K562 (cell line): Measurements from ENCODE around the gene NAXE. TPM values are rescaled to one million over a fixed set of nuclear protein-coding genes. Genes with fewer than 3 reads are reported as not detected.

ENCODE experiments used
- C11orf30 ChIP-seq: fragments of 450-650 bp; IDR thresholded peaks from 2 replicates; pipeline ENCODE4 v1.6.1; 2016; ENCODE audit warnings: low read depth, mild to moderate bottlenecking
- CHD4 ChIP-seq: fragments of 200-600 bp; sonication (generic); IDR thresholded peaks from 3 replicates; pipeline ENCODE4 v1.6.1; 2012; ENCODE audit warnings: low read depth, mild to moderate bottlenecking, mixed read lengths, low read length, inconsistent platforms; ENCODE audit not compliant: insufficient read depth, insufficient replicate concordance, poor library complexity, severe bottlenecking
- EHMT2 ChIP-seq: fragments of 450-650 bp; IDR thresholded peaks from 2 replicates; pipeline ENCODE4 v1.6.1; 2018; ENCODE audit warnings: antibody characterized with exemption
- ESRRA ChIP-seq: fragments of 450-650 bp; IDR thresholded peaks from 2 replicates; pipeline ENCODE4 v1.6.1; 2014; ENCODE audit warnings: low read depth, mild to moderate bottlenecking, moderate library complexity, borderline replicate concordance
- FOXM1 ChIP-seq, 2 experiments: fragments of 450-650 bp in 1 of 2; sonication (generic) in 1 of 2; formaldehyde crosslinking in 1 of 2; IDR thresholded peaks; 2 replicates each; pipeline versions ENCODE4 v1.6.1 to v1.9.0; 2017 to 2022; ENCODE audit warnings: low read depth in 2 of 2, mild to moderate bottlenecking in 2 of 2, missing genetic modification reagents in 1 of 2, moderate library complexity in 1 of 2
- GATA2 ChIP-seq: sonication (generic); formaldehyde crosslinking; IDR thresholded peaks from 2 replicates; pipeline ENCODE4 v1.4.0; 2020; ENCODE audit warnings: mild to moderate bottlenecking, missing genetic modification reagents
- HDAC6 ChIP-seq: IDR thresholded peaks from 2 replicates; pipeline ENCODE4 v1.6.1; 2012; ENCODE audit warnings: low read depth, mild to moderate bottlenecking, control low read depth, inconsistent platforms, low read length, moderate library complexity
- HMG20B ChIP-seq: fragments of 250-450 bp; sonication (Bioruptor Pico); IDR thresholded peaks from 2 replicates; pipeline ENCODE4 v1.5.0; 2021; ENCODE audit warnings: mild to moderate bottlenecking
- PATZ1 ChIP-seq: fragments of 250-450 bp; sonication (Bioruptor Pico); IDR thresholded peaks from 2 replicates; pipeline ENCODE4 v1.5.0; 2020; ENCODE audit warnings: mild to moderate bottlenecking, borderline replicate concordance
- PTTG1 ChIP-seq: fragments of 450-650 bp; IDR thresholded peaks from 2 replicates; pipeline ENCODE4 v1.6.1; 2016; ENCODE audit warnings: low read depth, mild to moderate bottlenecking, missing genetic modification characterization, missing compliant biosample characterization
- SUPT5H ChIP-seq: fragments of 450-650 bp; IDR thresholded peaks from 2 replicates; pipeline ENCODE4 v1.6.1; 2016
- ZNF707 ChIP-seq: fragments of 250-450 bp; sonication (Bioruptor Pico); conservative IDR thresholded peaks from 2 replicates; pipeline ENCODE4 v1.8.0; 2022; ENCODE audit warnings: inconsistent platforms, mild to moderate bottlenecking, moderate library complexity
- polyA plus RNA-seq, 8 experiments: library from polyadenylated mRNA; depleted of rRNA in 4 of 8; stranded (reverse) in 5 of 8; unstranded in 3 of 8; fragments of >200 nt; fragmentation: Nextera tagmentation in 2 of 8; fragmentation: Illumina TruSeq in 1 of 8; extraction: Ambion mirVana in 2 of 8; extraction: Trizol in 1 of 8; gene quantifications; 2 replicates each; pipeline versions ENCODE4 v1.2.1 to v1.2.3, GENCODE V29; 2011 to 2014; ENCODE audit warnings: inconsistent platforms in 1 of 8, missing spikeins in 1 of 8
- total RNA-seq, 7 experiments: library from RNA; depleted of rRNA in 6 of 7; stranded (reverse); fragments of >200 nt in 6 of 7; fragmentation: Illumina TruSeq in 2 of 7; extraction: Trizol in 2 of 7; gene quantifications; 2 replicates each; pipeline versions ENCODE4 v1.2.1 to v1.2.3, GENCODE V29; 2011 to 2021; ENCODE audit warnings: low replicate concordance in 1 of 7
- TF ChIP-seq, protein P1 (sequence below), 2 experiments: fragments of 450-650 bp; IDR thresholded peaks; 2 replicates each; pipeline ENCODE4 v1.6.1; 2016; ENCODE audit warnings: mild to moderate bottlenecking in 2 of 2, borderline replicate concordance in 1 of 2, low read depth in 1 of 2, moderate library complexity in 1 of 2
- TF ChIP-seq, protein P2 (sequence below), 2 experiments: IDR thresholded peaks; 2 replicates each; pipeline ENCODE4 v1.6.1; 2011; ENCODE audit warnings: borderline replicate concordance in 1 of 2, control low read depth in 1 of 2, low read depth in 1 of 2, low read length in 1 of 2, mild to moderate bottlenecking in 1 of 2, mixed read lengths in 1 of 2, moderate library complexity in 1 of 2; ENCODE audit not compliant: insufficient read depth in 1 of 2, insufficient read length in 1 of 2, poor library complexity in 1 of 2, severe bottlenecking in 1 of 2; ENCODE audit errors: extremely low read depth in 1 of 2

The NAXE gene
- total and polyA plus RNA-seq, 9 of the 15 experiments (the other 6 are each of a cell fraction or from before 2014, with no cell fraction given) = 27.3 to 137 (median 90.0) TPM

- TF ChIP-seq, protein P1, sequence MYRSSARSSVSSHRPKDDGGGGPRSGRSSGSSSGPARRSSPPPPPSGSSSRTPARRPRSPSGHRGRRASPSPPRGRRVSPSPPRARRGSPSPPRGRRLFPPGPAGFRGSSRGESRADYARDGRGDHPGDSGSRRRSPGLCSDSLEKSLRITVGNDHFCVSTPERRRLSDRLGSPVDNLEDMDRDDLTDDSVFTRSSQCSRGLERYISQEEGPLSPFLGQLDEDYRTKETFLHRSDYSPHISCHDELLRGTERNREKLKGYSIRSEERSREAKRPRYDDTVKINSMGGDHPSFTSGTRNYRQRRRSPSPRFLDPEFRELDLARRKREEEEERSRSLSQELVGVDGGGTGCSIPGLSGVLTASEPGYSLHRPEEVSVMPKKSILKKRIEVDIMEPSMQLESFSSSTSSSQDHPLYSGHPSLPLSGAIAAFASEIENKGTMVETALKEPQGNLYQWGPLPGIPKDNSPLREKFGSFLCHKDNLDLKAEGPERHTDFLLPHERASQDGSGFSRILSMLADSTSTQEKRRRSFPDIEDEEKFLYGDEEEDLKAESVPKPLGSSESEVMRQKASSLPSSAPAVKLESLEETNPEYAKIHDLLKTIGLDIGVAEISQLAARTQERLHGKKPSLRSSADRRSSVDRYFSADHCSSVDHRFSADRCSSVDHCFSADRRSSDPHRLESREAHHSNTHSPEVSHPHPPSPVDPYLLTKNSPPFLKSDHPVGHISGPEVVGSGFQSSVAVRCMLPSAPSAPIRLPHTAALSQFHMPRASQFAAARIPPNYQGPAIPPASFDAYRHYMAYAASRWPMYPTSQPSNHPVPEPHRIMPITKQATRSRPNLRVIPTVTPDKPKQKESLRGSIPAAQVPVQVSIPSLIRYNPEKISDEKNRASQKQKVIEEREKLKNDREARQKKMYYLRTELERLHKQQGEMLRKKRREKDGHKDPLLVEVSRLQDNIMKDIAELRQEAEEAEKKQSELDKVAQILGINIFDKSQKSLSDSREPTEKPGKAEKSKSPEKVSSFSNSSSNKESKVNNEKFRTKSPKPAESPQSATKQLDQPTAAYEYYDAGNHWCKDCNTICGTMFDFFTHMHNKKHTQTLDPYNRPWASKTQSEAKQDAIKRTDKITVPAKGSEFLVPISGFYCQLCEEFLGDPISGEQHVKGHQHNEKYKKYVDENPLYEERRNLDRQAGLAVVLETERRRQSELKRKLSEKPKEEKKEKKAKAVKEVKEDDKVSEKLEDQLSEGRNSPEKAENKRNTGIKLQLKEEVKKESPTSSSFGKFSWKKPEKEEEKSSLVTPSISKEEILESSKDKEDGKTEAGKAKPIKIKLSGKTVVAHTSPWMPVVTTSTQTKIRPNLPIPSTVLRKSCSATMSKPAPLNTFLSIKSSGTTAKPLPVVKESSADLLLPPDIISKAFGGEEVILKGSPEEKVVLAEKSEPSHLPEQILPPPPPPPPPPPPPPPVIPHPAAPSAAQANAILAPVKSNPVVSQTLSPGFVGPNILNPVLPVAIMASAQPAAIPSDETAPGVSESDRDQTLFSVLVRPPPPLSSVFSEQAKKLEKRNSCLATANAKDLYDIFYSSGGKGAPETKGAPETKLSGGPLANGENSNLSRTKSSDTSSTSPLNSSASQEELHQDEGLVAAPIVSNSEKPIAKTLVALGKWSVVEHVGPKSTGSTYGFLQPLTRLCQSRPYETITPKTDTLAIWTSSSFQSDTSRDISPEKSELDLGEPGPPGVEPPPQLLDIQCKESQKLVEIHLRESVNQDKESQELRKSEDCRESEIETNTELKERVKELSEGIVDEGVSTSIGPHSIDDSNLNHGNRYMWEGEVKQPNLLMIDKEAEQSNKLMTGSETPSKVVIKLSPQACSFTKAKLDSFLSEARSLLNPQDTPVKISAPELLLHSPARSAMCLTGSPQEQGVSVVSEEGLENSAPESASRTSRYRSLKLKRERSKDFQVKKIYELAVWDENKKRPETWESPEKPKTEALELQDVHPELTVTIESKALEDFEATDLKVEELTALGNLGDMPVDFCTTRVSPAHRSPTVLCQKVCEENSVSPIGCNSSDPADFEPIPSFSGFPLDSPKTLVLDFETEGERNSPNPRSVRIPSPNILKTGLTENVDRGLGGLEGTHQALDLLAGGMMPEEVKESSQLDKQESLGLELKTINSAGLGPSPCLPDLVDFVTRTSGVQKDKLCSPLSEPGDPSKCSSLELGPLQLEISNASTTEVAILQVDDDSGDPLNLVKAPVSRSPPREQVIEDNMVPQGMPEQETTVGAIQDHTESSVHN (IDR thresholded peaks at IDR 0.05; ENCODE audit: borderline replicate concordance in 1 of 2, low read depth in 1 of 2) = no peak
- TF ChIP-seq GATA2 = no peak
- TF ChIP-seq ZNF707 (CRISPR knock-in tag) = no peak
- TF ChIP-seq ESRRA = 0 out of 2 replicates have a peak, but pooled peaks have one; percentile 23
- TF ChIP-seq PATZ1 (CRISPR knock-in tag) = no peak
- peak; percentile 56; the same call in 1 of the 2 replicates for TF ChIP-seq FOXM1 (IDR thresholded peaks at IDR 0.05; ENCODE audit: low read depth)
- no peak for TF ChIP-seq FOXM1 (CRISPR knock-in tag; IDR thresholded peaks at IDR 0.05; ENCODE audit: low read depth)
- TF ChIP-seq CHD4 = no peak
- TF ChIP-seq PTTG1 = no peak
- TF ChIP-seq HMG20B (CRISPR knock-in tag) = no peak
- TF ChIP-seq, protein P2, sequence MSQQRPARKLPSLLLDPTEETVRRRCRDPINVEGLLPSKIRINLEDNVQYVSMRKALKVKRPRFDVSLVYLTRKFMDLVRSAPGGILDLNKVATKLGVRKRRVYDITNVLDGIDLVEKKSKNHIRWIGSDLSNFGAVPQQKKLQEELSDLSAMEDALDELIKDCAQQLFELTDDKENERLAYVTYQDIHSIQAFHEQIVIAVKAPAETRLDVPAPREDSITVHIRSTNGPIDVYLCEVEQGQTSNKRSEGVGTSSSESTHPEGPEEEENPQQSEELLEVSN (IDR thresholded peaks at IDR 0.05; ENCODE audit: borderline replicate concordance in 1 of 2, extremely low read depth in 1 of 2, insufficient read depth in 1 of 2, insufficient read length in 1 of 2, low read depth in 1 of 2, low read length in 1 of 2, poor library complexity in 1 of 2, severe bottlenecking in 1 of 2) = peak; percentile 40 to 71
- TF ChIP-seq EHMT2 = no peak
- peak; percentile 67 for TF ChIP-seq SUPT5H
- TF ChIP-seq HDAC6 = no peak
- peak; percentile 67 for TF ChIP-seq C11orf30
Measured at GRCh38 chr1:156571919-156572662, 19.5 kb upstream of the NAXE start, which contains the start of gene IQGAP3 (continued).
